ENCODE results near the gene XG.
"Not testable (repeated sequence)": the region's sequence is repeated elsewhere in the genome, so short reads cannot be mapped to it uniquely, and the experiment has no call there.

XG gene

DNA sequence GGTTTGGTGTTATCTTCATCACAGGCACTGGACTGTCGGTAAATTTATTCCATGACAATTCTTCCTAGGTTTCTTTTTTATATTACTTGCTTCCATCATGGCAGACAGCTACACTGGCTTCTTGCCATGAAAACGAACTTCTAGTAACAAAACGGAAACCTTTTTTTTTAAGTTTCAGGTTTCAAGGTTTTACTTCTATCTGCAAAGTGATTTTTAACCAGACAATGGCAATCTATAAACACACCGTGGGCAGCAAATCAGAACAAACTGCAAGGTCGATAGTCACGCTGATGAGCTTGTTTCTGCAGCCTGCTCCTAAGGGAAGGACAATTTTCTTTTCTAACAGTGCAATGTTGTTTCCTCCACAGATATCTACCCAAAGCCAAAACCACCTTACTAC is 29.9 kb downstream of the XG start:
- no peak for DNase-seq

DNA sequence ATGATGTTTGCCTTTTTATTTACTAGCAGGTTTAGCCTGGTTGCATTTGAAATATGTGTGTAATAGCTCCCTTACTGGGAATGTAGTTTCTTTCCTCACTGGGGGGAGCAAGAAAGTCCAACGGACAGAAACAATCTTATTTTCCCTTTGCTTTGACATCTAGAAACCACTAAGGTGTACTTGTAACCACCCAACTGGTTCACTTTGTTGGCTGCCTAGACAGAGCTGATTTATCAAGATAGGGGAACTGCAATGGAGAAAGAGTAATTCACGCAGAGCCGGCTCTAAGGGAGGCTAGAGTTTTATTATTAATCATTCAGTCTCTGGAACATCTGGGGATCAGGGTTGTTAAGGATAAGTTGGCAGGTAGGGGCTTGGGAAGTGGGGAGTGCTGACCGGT is 30.3 kb downstream of the XG start:
- DNase-seq, result no peak

DNA sequence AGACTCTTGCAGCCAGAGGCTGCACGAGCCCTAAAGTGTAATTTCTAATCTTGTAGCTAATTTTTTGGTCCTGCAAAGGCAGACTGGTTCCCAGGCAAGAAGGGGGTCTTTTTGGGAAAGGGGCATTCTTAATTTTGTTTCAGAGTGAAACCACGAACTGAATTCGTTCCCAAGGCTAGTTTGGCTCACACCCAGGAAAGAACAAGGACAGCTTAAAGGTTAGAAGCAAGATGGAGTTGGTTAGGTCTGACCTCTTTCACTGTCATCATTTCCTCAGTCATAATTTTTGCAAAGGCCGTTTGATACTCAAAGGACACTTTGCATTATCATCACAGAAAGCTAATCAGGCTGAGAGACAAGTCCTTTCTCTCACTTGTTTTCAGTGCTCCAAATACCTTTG is 30.9 kb downstream of the XG start:
- no peak for DNase-seq

DNA sequence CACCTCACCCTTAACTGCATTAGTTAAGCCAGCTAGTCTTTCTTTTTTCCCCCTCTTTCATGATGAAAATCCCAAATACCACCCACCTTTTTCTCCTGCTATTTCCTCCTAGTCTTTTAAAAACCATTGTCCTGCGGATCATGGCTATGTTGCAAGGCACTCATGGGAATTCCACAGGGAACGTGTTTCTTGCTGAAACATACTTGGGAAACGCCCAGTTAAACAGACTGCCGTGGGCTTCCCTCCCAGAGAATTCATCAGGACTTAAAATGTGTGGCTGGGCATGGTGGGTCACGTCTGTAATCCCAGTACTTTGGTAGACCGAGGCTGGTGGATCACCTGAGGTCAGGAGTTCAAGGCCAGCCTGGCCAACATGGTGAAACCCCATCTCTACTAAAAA is 32.2 kb downstream of the XG start:
- DNase-seq, result no peak

DNA sequence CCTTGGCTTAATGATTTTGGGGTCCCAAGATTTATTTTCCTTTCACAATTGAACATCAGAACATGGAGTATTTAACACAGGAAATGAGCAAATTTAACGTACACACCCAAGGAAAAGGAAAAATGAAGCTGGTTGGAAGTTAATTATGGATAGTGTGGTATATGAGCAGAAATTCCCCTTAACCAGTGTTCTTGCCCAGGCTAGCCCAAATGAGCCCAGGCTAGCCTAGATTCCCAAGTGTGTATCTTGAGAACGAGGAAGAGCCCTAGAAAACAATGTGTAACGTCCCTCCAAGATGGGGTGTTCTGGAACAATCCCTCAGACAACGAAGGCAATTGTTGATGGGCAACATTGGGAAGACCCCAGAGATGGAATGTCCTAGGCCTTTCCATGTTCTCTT is 33.7 kb downstream of the XG start:
- no peak for DNase-seq

DNA sequence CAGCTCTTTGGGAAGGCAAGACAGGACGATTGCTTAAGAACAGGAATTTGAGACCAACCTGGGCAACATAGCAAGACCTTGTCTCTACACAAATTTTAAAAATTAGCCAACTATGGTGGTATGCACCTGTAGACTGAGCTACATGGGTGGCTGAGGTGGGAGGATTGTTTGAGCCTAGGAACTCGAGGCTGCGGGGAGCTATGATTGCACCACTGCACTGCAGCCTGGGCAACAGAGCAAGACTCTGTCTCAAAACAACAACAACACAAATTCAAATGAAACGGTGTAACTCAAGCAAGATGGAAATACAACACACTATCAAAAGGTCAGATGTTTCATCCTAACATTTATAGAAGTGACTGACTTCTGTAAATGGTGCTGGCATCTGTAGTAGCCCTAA is 37.1 kb downstream of the XG start:
- DNase-seq, result no peak

DNA sequence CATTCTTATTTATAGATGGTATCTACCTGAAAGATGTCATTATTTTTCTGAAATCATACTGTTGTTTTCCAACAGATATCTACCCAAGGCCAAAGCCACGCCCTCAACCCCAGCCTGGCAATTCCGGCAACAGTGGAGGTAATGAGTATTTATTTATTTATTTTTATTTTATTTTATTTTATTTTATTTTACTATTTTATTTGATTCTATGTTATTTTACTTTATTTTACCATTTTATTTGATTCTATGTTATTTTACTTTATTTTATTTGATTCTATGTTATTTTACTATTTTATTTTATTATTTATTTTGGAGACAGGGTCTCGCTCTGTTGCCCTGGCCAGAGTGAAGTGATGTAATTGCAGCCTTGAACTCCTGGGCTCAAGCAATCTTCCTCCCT is 37.7 kb downstream of the XG start:
- DNase-seq, result no peak

DNA sequence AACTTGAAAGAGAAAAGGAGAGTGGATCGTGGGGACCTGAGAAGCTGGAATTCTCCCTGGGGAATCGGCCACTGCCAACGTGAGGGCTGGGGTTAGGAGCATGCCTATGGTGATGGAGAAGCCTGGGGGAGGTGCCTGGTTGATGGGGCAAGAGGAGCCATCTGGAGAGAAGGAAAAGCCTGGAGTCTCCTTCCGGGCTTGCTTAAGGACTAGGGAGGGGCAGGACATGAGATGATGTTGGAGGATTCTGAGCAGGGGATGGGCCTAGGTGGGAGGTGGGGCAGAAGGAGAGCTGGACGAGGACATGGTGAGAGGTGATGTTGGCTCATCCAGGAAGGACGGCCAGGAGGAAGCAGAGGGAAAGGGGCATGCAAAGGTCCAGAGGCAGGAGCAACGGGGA is 41.9 kb downstream of the XG start:
- no peak for DNase-seq

DNA sequence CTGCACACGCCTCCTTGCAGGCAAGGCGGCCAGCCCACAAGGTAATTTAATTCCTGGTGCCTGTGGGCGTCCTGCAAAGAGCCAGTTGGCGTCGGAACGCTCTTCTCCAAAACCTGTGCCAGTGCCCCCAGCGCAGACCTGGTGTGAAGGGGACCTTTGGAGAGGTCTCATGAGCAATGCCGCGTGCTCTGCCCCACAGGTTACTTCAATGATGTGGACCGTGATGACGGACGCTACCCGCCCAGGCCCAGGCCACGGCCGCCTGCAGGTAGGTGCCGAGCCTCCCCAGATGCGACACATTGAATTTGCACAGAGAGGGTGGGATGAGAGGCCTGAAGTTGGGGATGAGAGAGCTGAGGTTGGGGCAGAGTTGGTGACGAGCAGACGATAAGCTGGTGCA is 42.5 kb downstream of the XG start:
- DNase-seq, result no peak

DNA sequence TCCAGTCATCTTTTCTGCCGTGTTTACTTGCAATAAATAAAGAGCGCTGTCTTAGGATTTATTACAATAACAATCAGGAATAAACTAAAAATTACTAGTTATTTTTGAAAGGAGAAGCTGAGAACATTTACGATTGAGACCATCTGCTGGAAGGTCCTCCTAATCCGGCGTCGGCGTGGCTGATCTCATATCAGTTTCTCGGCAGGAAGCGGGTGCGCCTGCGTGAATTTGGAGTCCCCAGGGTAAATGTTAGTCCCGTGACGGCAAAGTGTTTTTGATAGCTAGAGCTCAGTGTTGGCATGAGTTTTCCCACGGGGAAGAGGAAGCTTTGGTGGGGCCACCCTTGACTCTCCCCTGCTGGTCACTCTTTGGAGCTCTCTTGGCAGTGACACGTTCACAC is 45.0 kb downstream of the XG start:
- not testable (repeated sequence) for DNase-seq

DNA sequence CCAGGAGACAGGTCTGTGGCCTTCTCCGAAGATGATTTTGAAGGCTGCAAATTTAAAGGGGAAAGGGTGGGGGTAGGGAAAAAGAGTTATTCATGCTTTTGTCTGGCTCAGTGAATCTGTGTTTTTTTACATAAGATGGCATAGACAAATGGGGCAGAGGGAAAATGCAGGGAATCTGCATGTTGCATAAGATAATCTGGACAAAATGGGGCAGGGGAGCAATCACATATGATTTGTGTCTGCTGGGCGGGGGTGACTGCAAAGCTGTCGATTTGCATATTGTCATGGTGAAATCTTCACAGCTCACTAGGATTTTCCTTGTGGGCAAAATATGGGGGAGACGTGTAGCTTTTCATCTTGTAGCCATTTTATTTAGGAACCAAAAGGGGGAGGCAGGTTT is 47.5 kb downstream of the XG start:
- no peak for DNase-seq

DNA sequence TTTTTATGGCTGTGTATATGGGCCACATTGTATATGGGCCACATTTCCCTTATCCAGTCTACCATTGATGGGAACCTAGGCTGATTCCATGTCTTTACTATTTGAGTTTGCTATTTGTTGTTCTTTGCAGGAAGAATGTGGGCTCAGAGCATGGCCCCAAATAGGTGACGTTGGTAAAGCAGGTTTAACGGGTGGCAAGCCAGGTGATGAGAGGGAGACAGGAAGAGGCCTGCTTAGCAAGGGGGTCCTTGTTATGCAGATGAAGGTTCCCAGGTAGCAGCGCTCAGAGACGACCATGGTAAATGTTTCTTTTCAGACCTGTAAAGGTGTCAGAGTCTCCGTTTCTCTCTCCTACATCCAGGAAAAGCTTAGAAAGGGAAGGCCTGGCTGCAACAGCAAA is 48.1 kb downstream of the XG start:
- DNase-seq, result not testable (repeated sequence)

DNA sequence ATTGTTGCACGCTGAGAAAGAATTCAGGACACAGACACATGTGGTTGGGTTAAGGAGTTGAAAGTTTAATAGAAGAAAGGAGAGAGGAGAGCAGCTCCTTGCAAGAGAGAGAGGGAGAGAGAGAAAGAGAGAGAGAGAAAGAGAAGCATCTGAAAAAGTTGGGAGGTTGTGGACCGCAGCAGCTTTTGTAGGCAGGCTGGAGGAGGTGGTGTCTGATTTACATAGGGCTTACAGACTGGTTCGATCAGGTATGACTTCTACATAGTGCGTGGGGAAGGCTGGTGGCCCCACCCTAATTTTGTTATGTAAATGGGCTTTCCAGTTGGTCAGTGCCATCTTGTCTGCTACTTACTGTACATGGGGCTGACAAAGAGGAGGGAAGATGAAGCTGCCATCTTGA is 49.4 kb downstream of the XG start:
- DNase-seq, result no peak

DNA sequence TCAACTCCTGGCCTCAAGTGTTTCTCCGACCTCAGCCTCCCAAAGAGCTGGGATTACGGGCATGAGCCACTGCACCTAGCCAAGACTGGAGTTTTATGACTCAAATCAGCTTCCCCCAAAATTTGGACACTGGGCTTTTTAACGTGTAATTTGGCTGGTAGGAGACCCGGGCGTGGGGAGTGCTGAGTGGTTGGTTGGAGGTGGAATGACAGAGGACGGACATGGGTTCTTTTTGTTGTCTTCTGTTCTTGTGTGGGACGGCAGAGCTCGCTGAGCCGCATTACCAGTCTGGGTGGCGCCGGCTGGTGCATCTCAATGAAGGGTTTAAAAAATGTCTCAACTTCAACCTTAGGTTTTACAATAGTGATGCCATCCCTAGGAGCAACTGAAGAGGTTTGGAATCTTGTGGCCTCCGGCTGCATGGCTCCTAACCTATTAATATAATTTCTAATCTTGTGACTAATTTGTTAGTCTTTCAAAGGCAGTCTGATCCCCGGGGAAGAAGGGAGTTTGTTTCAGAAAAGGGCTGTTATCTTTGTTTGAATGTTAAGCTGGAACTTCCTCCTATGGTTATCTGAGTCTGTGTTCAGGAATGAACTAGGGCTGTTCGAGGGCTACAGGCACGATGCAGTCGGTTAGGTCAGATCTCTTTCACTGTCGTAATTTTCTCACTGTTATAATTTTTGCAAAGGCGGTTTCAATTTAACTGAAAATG is 50.7 kb downstream of the XG start:
- DNase-seq, result not testable (repeated sequence)

DNA sequence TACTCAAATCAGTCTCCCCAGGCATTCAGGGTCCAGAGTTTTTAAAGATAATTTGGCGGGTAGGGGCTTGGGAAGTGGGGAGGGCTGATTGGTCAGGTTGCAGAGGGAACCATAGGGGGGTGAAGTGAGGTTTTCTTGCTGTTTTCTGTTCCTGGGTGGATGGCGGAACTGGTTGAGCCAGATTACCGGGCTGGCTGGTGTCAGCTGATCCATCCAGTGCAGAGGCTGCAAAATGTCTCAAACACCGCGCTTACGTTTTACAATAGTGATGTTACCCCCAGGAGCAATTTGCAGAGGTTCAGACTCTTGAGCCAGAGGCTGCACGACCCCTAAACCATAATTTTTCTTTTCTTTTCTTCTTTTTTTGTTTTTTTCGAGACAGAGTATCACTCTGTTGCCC is 51.6 kb downstream of the XG start:
- not testable (repeated sequence) for DNase-seq

DNA sequence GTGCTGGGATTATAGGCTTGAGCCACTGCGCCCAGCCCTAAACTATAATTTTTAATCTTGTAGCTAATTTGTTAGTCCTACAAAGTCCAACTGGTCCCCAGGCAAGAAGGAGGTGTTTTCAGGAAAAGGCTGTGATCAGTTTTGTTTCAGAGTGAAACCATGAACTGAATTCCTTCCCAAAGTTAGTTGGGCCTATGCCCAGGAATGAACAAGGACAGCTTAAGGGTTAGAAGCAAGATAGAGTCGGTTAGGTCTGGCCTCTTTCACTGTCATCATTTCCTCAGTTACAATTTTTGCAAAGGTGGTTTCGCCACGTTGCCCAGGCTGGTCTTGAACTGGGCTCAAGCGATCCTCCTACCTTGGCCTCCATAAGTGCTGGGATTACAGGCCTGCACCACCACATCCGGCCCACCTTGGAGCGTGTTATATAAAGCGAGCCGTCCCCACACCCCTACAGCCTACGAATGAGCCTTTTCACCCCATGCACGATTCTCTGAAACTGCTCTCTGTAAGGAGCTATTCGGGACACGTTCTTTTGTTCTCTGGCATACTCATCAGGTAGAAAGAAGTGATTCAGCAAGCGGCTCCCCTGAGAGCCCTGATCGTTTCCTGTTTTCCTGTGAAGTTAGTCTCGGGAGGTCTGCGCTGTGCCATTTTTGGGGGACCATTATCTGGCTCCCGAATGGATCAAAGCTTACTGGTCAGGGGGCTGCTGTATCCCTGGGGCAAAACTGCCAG is 52.4 kb downstream of the XG start:
- DNase-seq, result not testable (repeated sequence)

DNA sequence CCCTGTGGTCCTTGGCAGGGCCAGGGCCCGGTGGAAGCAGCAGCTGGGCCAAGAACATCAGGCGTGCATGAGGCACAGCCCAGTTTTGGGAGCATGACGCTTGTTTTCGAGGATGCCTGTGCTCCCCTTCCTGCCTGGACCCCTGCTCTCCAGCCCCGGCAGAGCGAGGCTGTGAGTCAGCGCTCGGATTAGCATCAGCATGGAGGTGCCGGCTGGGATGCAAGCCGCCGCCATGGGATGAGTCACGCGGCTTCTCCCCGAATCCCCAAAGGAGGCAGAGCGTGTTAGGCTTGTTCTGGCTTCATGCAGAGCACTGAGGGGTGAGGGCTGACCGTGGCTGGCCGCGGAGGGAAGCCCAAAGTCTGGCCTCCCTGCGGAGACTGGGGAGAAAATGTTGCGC is 53.0 kb downstream of the XG start:
- DNase-seq, result not testable (repeated sequence)

DNA sequence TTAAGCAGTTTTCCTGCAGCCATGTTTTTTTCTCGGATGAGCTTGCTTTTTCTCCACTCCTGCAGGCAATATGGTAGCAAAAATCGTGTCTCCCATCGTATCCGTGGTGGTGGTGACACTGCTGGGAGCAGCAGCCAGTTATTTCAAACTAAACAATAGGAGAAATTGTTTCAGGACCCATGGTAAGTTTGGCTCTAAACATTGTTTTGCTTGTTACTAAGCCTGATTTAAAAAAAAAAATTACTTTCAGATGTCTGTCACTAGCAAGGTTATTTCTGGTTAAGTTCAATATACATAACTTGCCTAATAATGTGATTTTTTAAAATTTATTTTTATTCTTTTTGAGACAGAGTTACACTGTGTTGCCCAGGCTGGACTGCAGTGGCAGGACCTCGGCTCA is 59.4 kb downstream of the XG start:
- no peak for DNase-seq

DNA sequence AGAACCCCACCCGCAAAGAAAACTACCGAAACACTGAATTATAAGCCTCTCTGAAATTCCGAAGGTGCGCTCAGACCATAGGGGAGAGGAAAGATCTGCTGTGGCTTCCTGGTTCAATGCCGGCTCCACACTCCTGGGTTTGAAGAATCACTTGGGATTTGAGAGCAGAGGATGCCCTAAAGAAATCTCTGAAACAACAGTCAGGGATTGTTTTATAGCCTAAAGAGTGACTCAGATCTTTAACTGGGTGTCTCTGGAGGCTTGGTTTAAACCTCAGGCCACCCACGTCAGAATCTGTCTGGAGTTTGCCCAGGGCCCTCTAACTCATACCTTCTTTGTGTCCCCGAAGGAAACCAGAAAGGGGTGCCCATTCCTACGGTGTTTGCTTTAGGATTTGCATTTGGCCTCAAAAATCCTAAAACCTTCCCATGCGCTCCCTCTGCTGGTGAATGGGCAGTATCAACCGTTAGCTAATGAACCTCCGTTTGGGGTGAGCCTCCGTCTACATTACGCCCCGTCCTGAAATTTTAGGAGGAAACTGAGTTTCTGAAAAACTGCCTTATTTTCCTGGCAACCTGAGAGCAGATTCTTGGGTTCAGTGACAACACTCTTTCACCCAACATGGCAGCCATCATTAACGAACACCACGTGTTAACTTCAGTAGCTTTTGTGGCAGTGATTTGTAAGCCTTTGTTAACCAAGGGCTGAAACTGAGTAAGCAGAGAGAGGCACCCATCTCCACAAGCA is 60.5 kb downstream of the XG start:
- peak; percentile 51 to 53 for DNase-seq

DNA sequence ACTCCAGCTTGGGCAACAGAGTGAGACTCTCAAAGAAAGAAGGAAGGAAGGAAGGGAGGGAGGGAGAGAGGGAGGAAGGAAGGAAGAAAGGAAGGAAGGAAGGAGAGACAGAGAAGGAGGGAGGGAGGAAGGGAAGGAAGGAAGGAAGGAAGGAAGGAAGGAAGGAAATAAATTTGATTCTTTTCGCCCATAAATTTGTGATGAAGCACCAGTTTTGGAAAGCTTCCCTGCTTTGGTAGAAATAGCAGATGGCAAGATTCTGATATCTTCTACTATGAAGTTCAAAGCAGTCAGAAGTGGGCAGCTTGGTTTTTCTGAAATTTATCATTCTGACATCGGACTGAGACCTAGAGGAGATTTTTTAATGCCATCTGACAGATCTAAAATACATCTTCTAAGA is 65.2 kb downstream of the XG start:
- DNase-seq, result no peak

DNA sequence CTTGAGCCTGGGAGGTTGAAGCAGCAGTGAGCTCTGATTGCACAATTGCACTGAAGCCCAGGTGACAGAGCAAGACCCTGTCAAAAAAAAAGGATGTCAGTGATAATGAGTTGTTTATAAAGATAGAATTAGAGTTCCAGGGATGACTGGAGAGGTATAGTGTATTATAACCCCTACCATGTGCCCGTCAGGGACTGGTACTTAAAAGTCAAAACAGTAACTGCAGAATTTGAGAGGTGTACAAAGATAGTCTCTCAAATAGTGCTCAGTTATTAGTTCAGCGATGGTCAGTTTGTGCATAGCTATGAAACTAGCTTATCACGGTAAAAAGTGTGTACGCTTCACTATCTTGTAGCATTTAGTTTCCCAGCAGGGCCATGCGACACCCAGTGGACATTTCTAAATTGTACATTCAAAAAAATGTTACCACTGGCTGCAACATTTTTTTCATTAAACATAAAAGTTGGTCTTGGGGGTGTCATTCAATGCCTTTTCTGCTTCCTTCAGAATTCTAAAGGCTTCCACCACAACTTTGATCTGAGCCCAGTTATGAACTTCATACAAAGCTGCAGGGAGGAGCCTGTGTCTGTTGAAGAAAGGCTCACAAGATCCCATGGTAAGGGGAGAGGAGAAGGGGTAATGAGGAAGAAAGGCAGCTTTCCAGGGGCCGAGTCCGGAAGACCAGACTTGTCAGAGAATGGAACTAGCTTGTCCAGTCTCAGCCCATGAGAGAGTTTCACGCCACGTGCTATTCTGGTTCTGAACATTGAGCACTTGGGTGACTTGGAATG is 67.7 kb downstream of the XG start:
- DNase-seq, result no peak

DNA sequence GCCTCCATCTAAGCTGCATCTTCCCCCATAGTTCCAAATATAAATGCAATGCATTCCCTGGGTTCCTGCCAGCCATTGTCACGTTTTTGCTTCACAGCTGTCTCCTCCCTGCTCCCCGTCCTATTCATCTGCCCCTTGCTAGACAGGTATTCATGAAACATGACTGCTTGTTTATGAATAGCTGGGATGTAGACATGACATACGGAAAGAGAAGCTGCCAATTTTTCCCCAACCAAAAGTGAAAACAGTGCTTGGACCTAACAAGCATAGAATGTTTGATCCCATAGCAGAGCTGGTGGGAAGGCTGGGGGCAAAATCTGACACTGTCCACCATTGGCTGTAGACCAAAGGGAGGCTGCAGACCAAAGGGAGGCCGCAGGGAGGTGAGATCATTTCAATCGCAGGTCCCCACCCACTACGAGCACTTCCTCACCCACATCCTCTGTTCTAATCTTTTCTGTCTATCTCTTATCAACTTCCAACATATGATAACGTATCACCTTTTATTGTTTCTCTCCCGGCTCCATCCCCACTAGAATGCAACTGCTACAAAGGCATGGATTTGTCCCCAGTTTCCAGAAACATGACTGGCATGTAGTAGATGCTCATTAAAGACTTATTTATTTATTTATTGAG is 68.4 kb downstream of the XG start:
- DNase-seq, result no peak

All from CD4-positive, alpha-beta T cell treated with Interferon alpha-2 for 1 hour (primary cell).